Keratinocyte (primary cell): ENCODE measurements around the gene ARL3.

Source experiments
- CTCF ChIP-seq, 3 experiments: IDR thresholded peaks in 1 of 3; conservative IDR thresholded peaks in 1 of 3; optimal IDR thresholded peaks in 1 of 3; 2 replicates in 2 of 3; 3 replicates in 1 of 3; pipeline versions ENCODE3 to v1.5.1; 2011; ENCODE audit warnings: low read length in 3 of 3, mild to moderate bottlenecking in 3 of 3, moderate library complexity in 2 of 3, control low read depth in 1 of 3, inconsistent platforms in 1 of 3; ENCODE audit not compliant: insufficient read depth in 2 of 3; ENCODE audit errors: extremely low read depth in 1 of 3
- EZH2 ChIP-seq: IDR thresholded peaks from one replicate; pipeline ENCODE4 v1.6.1; 2012; ENCODE audit warnings: inconsistent platforms, mild to moderate bottlenecking, low read length, moderate library complexity

DNA sequence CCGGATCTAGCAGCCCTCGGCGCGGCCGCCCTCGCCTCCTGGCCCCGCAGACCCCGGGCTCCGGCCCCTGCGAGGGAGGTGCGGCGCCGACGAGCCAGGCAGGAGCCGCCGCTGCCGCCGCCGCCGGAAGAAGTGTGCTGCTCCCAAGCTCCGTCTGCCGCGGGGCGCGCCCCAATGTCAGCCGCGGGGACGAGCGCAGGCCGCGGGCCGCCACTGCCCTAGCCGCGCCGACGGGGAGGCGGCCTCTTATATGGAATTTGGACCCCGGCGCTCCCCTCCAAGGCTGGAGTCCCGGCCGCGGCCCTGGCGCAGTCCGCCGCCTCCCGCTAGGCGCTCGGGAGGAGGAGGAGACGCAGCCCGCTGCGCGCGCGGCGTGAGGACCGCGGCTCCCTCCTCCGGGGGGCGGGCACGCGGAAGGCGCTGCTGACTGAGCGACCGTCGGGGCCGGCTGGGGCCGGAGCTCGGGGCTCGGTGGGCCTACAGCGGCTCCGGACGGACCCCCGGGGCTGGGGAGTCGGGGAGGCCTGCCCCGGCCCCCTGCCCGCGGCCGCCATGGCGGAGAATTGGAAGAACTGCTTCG lies 70.0 kb downstream of the ARL3 start, which contains the start of gene TRIM8:
- TF ChIP-seq CTCF (optimal IDR thresholded peaks at IDR 0.05 in 1 of 3, IDR thresholded peaks at IDR 0.05 in 1 of 3, conservative IDR thresholded peaks at IDR 0.05 in 1 of 3; ENCODE audit: extremely low read depth in 1 of 3, insufficient read depth in 2 of 3, low read length in 3 of 3) (no peak), EZH2 (no peak)
